ENCODE measurements around the gene PPP2R2B.

PPP2R2B gene

GRCh38 chr5:146878476-146879172 lies at the start of gene PPP2R2B:
Gene PPP2R2B, minus strand, starts transcription at chr5:146878757.
- peak; percentile 82 for DNase-seq (ENCODE audit: low read depth, low spot score)

DNA sequence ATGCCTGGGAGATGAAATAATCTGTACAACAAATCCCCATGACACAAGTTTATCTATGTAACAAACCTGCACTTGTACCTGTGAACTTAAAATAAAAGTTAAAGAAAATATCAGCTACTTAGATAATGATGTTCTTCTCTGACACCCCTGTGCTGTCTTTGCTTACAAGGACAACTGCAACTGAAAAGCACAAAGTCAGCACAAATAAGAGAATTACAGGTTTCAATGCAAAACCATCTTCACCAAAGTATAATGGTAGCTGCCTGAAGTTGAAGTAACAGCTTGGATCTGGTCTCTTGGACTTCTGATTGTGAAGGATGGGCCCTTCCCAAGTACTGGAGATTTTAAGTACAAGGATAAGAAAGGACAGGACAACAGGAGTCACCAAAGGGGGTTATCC lies 45.6 kb upstream of the PPP2R2B start:
- DNase-seq (ENCODE audit: low read depth, low spot score): no peak

DNA sequence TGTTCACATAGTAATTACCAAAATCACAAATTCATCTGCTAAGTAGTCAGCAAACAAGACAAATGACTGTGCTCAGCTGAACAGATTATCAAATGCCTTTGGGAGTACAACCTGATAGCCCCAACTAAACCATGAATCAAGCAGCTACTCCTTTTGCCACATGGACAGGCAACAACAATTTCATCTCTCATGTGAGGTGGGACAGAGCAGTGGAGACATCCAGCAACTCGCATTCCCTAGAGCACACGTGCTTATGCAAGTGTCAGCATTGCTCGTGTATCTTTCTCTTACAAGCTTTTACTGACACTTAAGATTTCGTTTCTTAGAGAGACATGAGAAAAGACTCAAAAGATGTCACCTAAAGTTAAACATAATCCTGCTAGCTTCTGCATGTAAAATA lies 42.7 kb upstream of the PPP2R2B start:
- no peak for DNase-seq (ENCODE audit: low read depth, low spot score)

DNA sequence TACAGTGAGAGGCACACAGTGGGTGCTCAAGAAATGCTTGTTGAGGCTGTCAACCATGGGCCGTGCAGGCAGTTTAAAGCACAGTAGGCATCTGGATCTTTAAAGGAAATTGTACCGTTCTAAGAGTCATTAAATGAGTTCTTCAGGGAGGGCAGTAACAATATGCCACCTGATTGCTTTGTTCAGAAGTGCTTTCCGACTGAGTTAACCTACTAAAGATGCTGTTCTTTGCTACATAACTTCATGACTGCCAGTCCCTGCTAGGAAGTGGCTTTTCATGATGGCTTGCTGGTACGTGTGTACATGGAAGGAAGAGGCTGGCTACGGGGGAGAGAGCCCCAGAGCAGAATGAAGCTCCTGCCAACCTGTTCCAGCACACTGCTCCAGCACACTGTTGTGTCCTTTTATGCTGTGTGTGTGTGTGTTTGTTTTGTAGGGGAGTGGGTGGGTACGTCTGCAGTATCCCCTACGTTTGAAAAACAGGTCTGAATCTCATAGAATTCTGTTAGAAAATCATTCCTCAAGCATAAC lies 41.9 kb upstream of the PPP2R2B start:
- DNase-seq (ENCODE audit: low read depth, low spot score): no peak

DNA sequence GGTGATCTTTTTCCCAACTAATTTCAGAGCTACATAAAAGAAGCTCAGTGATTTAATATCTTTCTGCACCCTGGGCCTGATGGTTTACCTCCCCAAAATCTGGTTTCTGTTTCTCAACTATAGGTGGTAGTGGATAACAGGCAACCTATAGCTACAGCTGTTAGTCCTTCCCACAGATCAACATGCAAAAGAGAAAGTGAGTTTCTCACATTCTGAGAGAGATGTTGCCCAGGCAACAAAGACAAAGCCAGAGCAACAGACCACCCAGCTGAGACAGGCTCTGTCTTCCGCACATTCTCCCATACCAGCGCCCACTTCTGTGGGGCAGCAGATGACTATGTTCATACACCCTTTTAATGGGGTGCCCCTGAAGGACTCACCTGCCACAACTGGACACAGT lies 40.7 kb upstream of the PPP2R2B start:
- peak; percentile 6 for DNase-seq (ENCODE audit: low read depth, low spot score)

GRCh38 chr5:146917931-146918330 lies 39.4 kb upstream of the PPP2R2B start:
- no peak for DNase-seq (ENCODE audit: low read depth, low spot score)

- no peak for DNase-seq (ENCODE audit: low read depth, low spot score)
Observed at GRCh38 chr5:146912874-146913273, 34.3 kb upstream of the PPP2R2B start.

DNA sequence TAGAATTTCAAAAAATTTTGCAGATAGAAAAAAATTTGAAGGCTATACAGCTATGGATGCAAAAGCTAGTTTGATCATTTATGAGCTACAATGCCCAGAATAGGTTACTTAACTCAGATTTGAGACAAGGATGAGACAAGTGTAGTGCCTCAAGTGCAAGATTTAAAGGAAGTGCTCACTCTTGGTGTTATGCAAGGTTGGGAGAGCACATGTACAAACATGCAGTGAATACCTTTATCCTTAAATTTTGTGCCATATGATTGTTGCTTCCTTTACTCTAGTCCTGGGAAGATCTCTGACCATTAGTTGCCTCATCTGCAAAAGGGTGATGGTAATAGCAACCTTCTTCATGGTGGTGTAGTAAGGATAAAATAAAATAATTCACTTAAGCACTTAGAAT lies 31.7 kb upstream of the PPP2R2B start:
- DNase-seq (ENCODE audit: low read depth, low spot score): no peak

- no peak for DNase-seq (ENCODE audit: low read depth, low spot score)
Observed at GRCh38 chr5:146909255-146910068, 30.9 kb upstream of the PPP2R2B start.

DNA sequence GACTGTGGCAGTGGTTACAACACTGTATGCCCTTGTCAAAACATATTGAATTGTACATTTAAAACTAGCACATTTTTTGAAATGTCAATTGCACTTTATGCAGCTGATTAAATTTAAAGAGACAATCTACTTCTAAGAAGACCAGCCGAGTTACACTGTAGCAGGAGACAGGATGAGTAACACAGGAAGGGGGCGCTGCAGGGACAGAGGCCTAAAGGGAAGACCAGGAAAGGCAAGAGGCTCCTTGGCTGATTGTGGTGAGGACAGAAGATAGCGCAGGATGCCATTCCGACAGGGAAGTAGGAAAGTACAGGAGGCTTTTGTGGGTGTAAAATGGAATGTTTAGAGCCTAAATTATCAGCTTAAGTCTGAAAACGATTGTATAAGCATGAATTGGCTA lies 28.2 kb upstream of the PPP2R2B start:
- no peak for DNase-seq (ENCODE audit: low read depth, low spot score)

GRCh38 chr5:146904890-146905289 lies 26.3 kb upstream of the PPP2R2B start:
- no peak for DNase-seq (ENCODE audit: low read depth, low spot score)

DNA sequence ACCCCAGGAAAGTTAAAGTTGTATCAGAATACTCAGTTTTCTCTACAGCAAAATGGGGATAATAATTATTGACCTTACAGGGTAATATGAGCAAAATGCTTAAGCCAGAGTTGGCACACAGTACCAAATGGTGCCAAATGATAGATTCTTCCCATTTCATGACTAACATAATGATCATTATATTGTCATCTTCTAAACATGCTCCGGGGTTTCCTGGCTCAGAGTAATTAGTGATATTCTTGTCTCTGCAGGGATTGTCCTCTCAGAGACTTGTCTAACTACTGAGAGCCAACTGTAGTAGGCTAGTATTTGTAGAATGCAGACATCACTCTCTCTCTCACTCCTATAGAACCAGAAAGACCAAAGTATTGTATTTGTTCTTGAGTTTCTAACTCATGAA lies 25.2 kb upstream of the PPP2R2B start:
- no peak for DNase-seq (ENCODE audit: low read depth, low spot score)

- no peak for DNase-seq (ENCODE audit: low read depth, low spot score)
Observed at GRCh38 chr5:146902471-146902870, 23.9 kb upstream of the PPP2R2B start.

GRCh38 chr5:146897061-146897460 lies 18.5 kb upstream of the PPP2R2B start:
- DNase-seq (ENCODE audit: low read depth, low spot score): no peak

- peak; percentile 62 for DNase-seq (ENCODE audit: low read depth, low spot score)
Observed at GRCh38 chr5:146894753-146895521, 16.4 kb upstream of the PPP2R2B start.

DNA sequence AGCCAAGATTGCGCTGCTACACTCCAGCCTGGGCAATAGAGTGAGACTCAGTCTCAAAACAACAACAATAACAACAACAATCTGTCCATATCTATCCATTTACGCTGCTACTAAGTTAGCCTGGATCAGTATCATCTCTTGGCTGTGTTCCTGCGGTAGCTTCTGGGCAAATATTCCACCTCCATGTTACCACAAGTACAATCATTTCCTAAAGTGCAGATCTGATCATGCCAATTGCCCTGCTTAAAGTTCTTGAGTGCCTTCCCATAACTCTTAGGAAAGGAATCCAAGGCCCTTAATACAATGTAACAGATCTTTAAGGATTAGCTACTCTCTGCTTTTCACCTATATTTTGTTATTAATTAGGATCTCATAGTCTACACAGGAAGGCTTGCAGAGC lies 15.4 kb upstream of the PPP2R2B start:
- DNase-seq (ENCODE audit: low read depth, low spot score): no peak

GRCh38 chr5:146892231-146892630 lies 13.7 kb upstream of the PPP2R2B start:
- no peak for DNase-seq (ENCODE audit: low read depth, low spot score)

- no peak for DNase-seq (ENCODE audit: low read depth, low spot score)
Observed at GRCh38 chr5:146891511-146891910, 13.0 kb upstream of the PPP2R2B start.

- DNase-seq (ENCODE audit: low read depth, low spot score): no peak
Observed at GRCh38 chr5:146890731-146891440, 12.3 kb upstream of the PPP2R2B start.

GRCh38 chr5:146890066-146890465 lies 11.5 kb upstream of the PPP2R2B start:
- DNase-seq (ENCODE audit: low read depth, low spot score): no peak

DNA sequence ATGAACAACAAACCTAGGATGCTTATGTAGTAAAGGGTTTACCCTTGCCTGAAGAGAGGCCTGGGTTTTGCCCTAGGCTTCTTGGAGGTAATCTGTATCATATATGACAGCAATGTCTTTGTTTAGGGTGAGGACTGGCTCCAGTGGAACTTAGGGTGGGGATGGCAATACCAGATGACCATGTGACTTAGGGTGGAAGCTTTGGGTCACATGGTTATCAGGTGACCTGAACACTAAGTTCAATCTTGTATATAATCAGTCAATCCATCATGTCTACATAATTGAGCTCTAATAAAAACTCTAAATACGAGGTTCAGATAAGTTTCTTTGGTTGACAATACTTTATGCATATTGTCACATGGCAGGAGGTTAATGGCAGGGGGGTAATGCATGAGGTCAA lies 10.6 kb upstream of the PPP2R2B start:
- no peak for DNase-seq (ENCODE audit: low read depth, low spot score)

Data from astrocyte of the hippocampus (primary cell).